SK-MEL-5 (cell line): Measurements from ENCODE around the gene DLL4. TPM values are rescaled to one million over a fixed set of nuclear protein-coding genes. Genes with fewer than 3 reads are reported as not detected.

ENCODE experiments used
- small RNA-seq, 2 experiments: library from RNA; depleted of rRNA; stranded (forward); fragments of <200 nt; gene quantifications; one replicate each; pipeline ENCODE3, GENCODE V24; 2014
- total RNA-seq: library from RNA; depleted of rRNA; stranded (reverse); fragments of >200 nt; shearing (Covaris generic); gene quantifications from 2 replicates; pipeline ENCODE4 v1.2.3, GENCODE V29; 2014; rRNA removed

The DLL4 gene
- total RNA-seq, 1 experiment from 2014 or later = 0.92 TPM

Small RNAs within 50 kb of the gene (small RNA-seq; reads per million reads assigned to genes)
- gene ISCA1P4 = 0 reads per million in 2 experiments

Other genes starting within 250 kb of the DLL4 start
- 5.1 and 7.0 TPM in 2 replicates for gene RAD51, start 234.2 kb upstream of the DLL4 start, total RNA-seq
- gene RMDN3, start 174.1 kb upstream of the DLL4 start, total RNA-seq = 26.6 and 31.3 TPM in 2 replicates
- 0.82 and 1.3 TPM in 2 replicates for gene GCHFR, start 165.3 kb upstream of the DLL4 start, total RNA-seq
- gene C15orf62, start 159.4 kb upstream of the DLL4 start, total RNA-seq = not detected in 2 replicates
- gene ZFYVE19, start 122.3 kb upstream of the DLL4 start, total RNA-seq = 9.3 and 11.5 TPM in 2 replicates
- gene DNAJC17, start 121.9 kb upstream of the DLL4 start, total RNA-seq = 23.5 and 26.9 TPM in 2 replicates
- gene PPP1R14D, start 100.6 kb upstream of the DLL4 start, total RNA-seq = not detected in 2 replicates
- 0.32 and 1.4 TPM in 2 replicates for gene SPINT1, start 85.3 kb upstream of the DLL4 start, total RNA-seq
- 0.32 and 0.82 TPM in 2 replicates for gene RHOV, start 55.1 kb upstream of the DLL4 start, total RNA-seq
- 85.6 and 88.6 TPM in 2 replicates for gene VPS18, start 34.9 kb upstream of the DLL4 start, total RNA-seq
- gene CHAC1, start 24.1 kb downstream of the DLL4 start, total RNA-seq = 77.3 and 91.0 TPM in 2 replicates
- 14.8 and 15.7 TPM in 2 replicates for gene INO80, start 186.9 kb downstream of the DLL4 start, total RNA-seq